ENCODE data around the gene ALKBH3.

ALKBH3 gene

DNA sequence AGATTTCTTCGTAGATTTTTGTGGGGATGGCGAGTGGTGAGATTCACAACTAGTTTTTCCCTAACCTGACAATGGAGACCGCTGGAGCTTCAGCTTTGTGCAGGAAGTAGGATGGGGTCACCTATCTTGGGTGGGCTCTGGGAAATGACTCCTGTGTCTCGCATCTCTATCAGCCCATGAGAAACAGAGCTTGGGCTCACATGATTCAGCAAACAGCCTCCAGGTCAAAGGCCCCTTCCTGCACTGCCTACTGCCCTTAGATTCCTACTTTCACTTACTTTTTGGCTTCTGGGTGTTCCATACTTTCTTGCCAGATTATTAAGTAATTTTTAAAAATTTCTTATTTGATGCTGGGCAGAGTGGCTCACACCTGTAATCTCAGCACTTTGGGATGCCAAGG lies 88.1 kb downstream of the ALKBH3 start:
- DNase-seq = no peak

DNA sequence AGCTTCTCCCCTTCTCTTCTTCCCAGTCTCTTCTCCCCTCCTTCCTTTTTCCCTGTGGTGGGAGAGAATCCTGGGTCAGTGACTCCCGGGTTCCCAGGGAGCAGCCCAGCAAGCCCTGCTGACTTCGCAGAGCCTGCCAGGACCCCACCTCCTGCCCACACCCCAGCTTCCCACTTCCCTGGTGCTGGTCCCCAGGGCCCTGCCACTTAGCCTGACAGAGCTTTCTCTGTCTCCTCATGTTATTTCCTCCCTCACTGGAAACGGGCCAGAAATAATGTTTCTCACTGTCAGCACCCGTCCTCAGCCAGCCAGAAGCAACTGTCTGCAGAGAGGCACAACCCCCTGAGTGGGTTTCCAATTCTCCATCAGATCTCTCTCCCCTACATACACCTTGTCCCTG lies 88.9 kb downstream of the ALKBH3 start:
- DNase-seq = no peak

Measured in DMS79 (cell line).